NB4 (cell line): ENCODE data around the gene HIRA.

Experiments used
- POLR2A ChIP-seq: IDR thresholded peaks from 2 replicates; pipeline ENCODE4 v1.6.1; 2011; ENCODE audit warnings: mild to moderate bottlenecking; ENCODE audit not compliant: insufficient read length; ENCODE audit errors: extremely low read depth
- TF ChIP-seq, protein P1 (sequence below): IDR thresholded peaks from one replicate; pipeline ENCODE4 v1.5.1; 2012; ENCODE audit warnings: low read depth, low read length

DNA sequence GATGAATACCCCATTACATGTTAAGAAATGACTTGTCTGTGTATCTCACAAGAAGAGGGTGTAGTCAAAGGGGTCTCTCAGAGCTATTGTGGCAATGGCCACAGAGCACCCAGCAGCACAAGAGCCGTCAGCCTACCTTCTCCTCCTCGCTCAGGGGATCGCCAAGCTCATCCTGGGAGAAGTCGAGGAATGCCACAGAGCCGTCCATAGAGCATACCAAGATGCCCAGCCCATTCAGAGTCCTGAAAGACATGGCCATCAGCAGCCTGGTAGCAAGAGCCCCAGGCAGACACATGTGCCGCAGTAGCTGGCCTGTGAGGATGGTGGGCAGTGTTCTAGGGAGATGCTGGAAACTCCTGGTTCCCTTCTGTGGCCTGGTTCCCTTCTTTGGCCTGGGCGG, 44.0 kb downstream of the HIRA start:
- TF ChIP-seq POLR2A = no peak
- TF ChIP-seq, protein P1, sequence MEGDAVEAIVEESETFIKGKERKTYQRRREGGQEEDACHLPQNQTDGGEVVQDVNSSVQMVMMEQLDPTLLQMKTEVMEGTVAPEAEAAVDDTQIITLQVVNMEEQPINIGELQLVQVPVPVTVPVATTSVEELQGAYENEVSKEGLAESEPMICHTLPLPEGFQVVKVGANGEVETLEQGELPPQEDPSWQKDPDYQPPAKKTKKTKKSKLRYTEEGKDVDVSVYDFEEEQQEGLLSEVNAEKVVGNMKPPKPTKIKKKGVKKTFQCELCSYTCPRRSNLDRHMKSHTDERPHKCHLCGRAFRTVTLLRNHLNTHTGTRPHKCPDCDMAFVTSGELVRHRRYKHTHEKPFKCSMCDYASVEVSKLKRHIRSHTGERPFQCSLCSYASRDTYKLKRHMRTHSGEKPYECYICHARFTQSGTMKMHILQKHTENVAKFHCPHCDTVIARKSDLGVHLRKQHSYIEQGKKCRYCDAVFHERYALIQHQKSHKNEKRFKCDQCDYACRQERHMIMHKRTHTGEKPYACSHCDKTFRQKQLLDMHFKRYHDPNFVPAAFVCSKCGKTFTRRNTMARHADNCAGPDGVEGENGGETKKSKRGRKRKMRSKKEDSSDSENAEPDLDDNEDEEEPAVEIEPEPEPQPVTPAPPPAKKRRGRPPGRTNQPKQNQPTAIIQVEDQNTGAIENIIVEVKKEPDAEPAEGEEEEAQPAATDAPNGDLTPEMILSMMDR = no peak
